Amniotic epithelial cell (primary cell): Measurements from ENCODE around the gene KIAA0825.

Experiments
- DNase-seq: peaks from one replicate; pipeline ENCODE4 v3.0.0-alpha.2; 2010; ENCODE audit warnings: low read depth

Gene KIAA0825

GRCh38 chr5:94240134-94240533 is 378.3 kb downstream of the KIAA0825 start:
- no peak for DNase-seq

- DNase-seq = no peak
These were observed 379.1 kb downstream of the KIAA0825 start for GRCh38 chr5:94239266-94239665.

- no peak for DNase-seq
These were observed 383.4 kb downstream of the KIAA0825 start for GRCh38 chr5:94234987-94235386.

- DNase-seq = no peak
These were observed 389.6 kb downstream of the KIAA0825 start for GRCh38 chr5:94228791-94229190.

GRCh38 chr5:94223235-94223634 is 395.2 kb downstream of the KIAA0825 start:
- no peak for DNase-seq

- peak; percentile 74 for DNase-seq
These were observed 400.0 kb downstream of the KIAA0825 start for GRCh38 chr5:94218374-94218773.

GRCh38 chr5:94217745-94218144 is 400.7 kb downstream of the KIAA0825 start:
- no peak for DNase-seq

- DNase-seq = no peak
These were observed 401.2 kb downstream of the KIAA0825 start for GRCh38 chr5:94217216-94217615.

- DNase-seq = no peak
These were observed 405.9 kb downstream of the KIAA0825 start for GRCh38 chr5:94212476-94212875.

- DNase-seq = no peak
These were observed 408.5 kb downstream of the KIAA0825 start for GRCh38 chr5:94209774-94210355.

- no peak for DNase-seq
These were observed 409.1 kb downstream of the KIAA0825 start for GRCh38 chr5:94209272-94209671.

- no peak for DNase-seq
These were observed 418.8 kb downstream of the KIAA0825 start for GRCh38 chr5:94199566-94199965.

GRCh38 chr5:94197970-94198369 is 420.4 kb downstream of the KIAA0825 start:
- no peak for DNase-seq

- no peak for DNase-seq
These were observed 421.5 kb downstream of the KIAA0825 start for GRCh38 chr5:94196953-94197352.

GRCh38 chr5:94192658-94193391 is 425.6 kb downstream of the KIAA0825 start:
- no peak for DNase-seq

GRCh38 chr5:94191604-94192003 is 426.8 kb downstream of the KIAA0825 start:
- DNase-seq = no peak

GRCh38 chr5:94188725-94189124 is 429.7 kb downstream of the KIAA0825 start:
- no peak for DNase-seq

- DNase-seq = no peak
These were observed 433.5 kb downstream of the KIAA0825 start for GRCh38 chr5:94184870-94185269.

GRCh38 chr5:94181895-94182294 is 436.5 kb downstream of the KIAA0825 start:
- DNase-seq = peak; percentile 15

GRCh38 chr5:94180761-94181160 is 437.6 kb downstream of the KIAA0825 start:
- DNase-seq = no peak

GRCh38 chr5:94175912-94176311 is 442.5 kb downstream of the KIAA0825 start:
- DNase-seq = no peak

GRCh38 chr5:94174748-94175411 is 443.5 kb downstream of the KIAA0825 start:
- peak; percentile 53 for DNase-seq

GRCh38 chr5:94173100-94173499 is 445.3 kb downstream of the KIAA0825 start:
- peak; percentile 10 for DNase-seq
